ENCODE data around the gene CCDC91. TPM values are rescaled to one million over a fixed set of nuclear protein-coding genes. Genes with fewer than 3 reads are reported as not detected.

Gene CCDC91
- total RNA-seq, 1 donor from 2014 or later = 46.3 TPM

- Mint-ChIP-seq H3K27ac (no peak overlapping the region), H3K4me1 (no peaks in the 10 kb centered on the region)
- CTCF ChIA-PET = no interaction called here
Observed at GRCh38 chr12:28578833-28579252, 388.6 kb downstream of the CCDC91 start.

GRCh38 chr12:28582672-28583376 is 392.6 kb downstream of the CCDC91 start:
- ChIA-PET POLR2A (no interaction called here), CTCF (no interaction called here)
- no peaks in the 10 kb centered on the region for H3K4me1 Mint-ChIP-seq
- H3K27me3 Mint-ChIP-seq = no peaks in the 10 kb centered on the region
- H3K4me3 Mint-ChIP-seq = no peak overlapping the region
- H3K9me3 Mint-ChIP-seq = no peaks in the 10 kb centered on the region
- H3K27ac Mint-ChIP-seq = no peak overlapping the region
- ATAC-seq (ENCODE audit: low read depth) (no peak), DNase-seq (no peak)
- TF ChIP-seq CTCF (IDR thresholded peaks at IDR 0.05) = no peak
- H3K36me3 Mint-ChIP-seq (ENCODE audit: low read depth) = no peaks in the 10 kb centered on the region
- intact Hi-C loops (cut with micrococcal nuclease) = no loop called here

More at GRCh38 chr12:28578833-28579252, 388.6 kb downstream of the CCDC91 start:
- no peak for TF ChIP-seq CTCF (IDR thresholded peaks at IDR 0.05)
- H3K9me3 Mint-ChIP-seq = no peaks in the 10 kb centered on the region
- DNase-seq = no peak
- H3K36me3 Mint-ChIP-seq (ENCODE audit: low read depth) = no peaks in the 10 kb centered on the region
- ATAC-seq (ENCODE audit: low read depth) = no peak
- H3K4me3 Mint-ChIP-seq = no peak overlapping the region
- POLR2A ChIA-PET = no interaction called here
- H3K27me3 Mint-ChIP-seq = no peaks in the 10 kb centered on the region
- intact Hi-C loops (cut with micrococcal nuclease) = no loop called here

GRCh38 chr12:28583701-28584261 is 393.5 kb downstream of the CCDC91 start:
- no peak for TF ChIP-seq CTCF (IDR thresholded peaks at IDR 0.05)
- no peak for DNase-seq
- Mint-ChIP-seq H3K9me3 (no peaks in the 10 kb centered on the region), H3K36me3 (ENCODE audit: low read depth) (no peaks in the 10 kb centered on the region), H3K4me1 (no peaks in the 10 kb centered on the region), H3K27ac (no peak overlapping the region), H3K27me3 (no peaks in the 10 kb centered on the region), H3K4me3 (no peak overlapping the region)
- POLR2A ChIA-PET = no interaction called here
- intact Hi-C loops (cut with micrococcal nuclease) = no loop called here
- ATAC-seq (ENCODE audit: low read depth) = no peak
- CTCF ChIA-PET = no interaction called here

- TF ChIP-seq CTCF (IDR thresholded peaks at IDR 0.05) = no peak
- intact Hi-C loops (cut with micrococcal nuclease) = no loop called here
- no peak for DNase-seq
- POLR2A ChIA-PET = no interaction called here
- H3K27me3 Mint-ChIP-seq = no peaks in the 10 kb centered on the region
- ATAC-seq (ENCODE audit: low read depth) = no peak
- no peaks in the 10 kb centered on the region for H3K9me3 Mint-ChIP-seq
- H3K36me3 Mint-ChIP-seq (ENCODE audit: low read depth) = no peaks in the 10 kb centered on the region
- no peak overlapping the region for H3K27ac Mint-ChIP-seq
- H3K4me1 Mint-ChIP-seq = no peaks in the 10 kb centered on the region
- CTCF ChIA-PET = no interaction called here
- no peak overlapping the region for H3K4me3 Mint-ChIP-seq
Observed at GRCh38 chr12:28585146-28585545, 394.9 kb downstream of the CCDC91 start.

- Mint-ChIP-seq H3K27me3 (no peaks in the 10 kb centered on the region), H3K9me3 (no peaks in the 10 kb centered on the region), H3K4me3 (no peak overlapping the region), H3K36me3 (ENCODE audit: low read depth) (no peaks in the 10 kb centered on the region), H3K27ac (no peak overlapping the region), H3K4me1 (no peaks in the 10 kb centered on the region)
- intact Hi-C loops (cut with micrococcal nuclease) = no loop called here
- ChIA-PET POLR2A (no interaction called here), CTCF (no interaction called here)
- no peak for ATAC-seq (ENCODE audit: low read depth)
- no peak for DNase-seq
- TF ChIP-seq CTCF (IDR thresholded peaks at IDR 0.05) = no peak
Observed at GRCh38 chr12:28586481-28586880, 396.2 kb downstream of the CCDC91 start.

Measured in activated B cell treated with CpG ODN at 0.5 μM for 24 hours (primary cell).